C4-2B (cell line): ENCODE results near the gene SLC38A6.

Source experiments
- ZFX ChIP-seq: fragments of 450-650 bp; IDR thresholded peaks from 2 replicates; pipeline ENCODE4 v1.6.1; 2017
- TF ChIP-seq, protein P1 (sequence below): fragments of 450-650 bp; conservative IDR thresholded peaks from 2 replicates; pipeline ENCODE4 v1.5.1; 2017; ENCODE audit warnings: mild to moderate bottlenecking

DNA sequence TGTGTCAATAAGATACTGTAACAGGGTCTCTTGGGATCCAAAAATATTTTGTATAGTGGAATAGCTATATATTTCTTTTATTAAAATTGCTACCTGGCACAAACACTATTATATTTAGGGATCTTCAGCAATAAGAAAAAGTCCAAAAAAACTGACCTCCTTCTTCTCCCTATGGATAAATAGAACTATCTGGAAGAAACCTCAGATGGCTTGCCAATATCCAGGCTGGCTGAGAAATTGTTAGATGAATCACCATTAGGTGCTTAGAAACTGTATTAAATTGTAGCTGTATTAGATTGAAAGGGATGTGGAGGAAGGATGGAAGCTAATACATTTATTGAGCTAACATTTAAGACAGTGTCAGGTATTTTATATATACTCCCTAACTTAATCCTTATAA, 66.0 kb downstream of the SLC38A6 start:
- TF ChIP-seq, protein P1, sequence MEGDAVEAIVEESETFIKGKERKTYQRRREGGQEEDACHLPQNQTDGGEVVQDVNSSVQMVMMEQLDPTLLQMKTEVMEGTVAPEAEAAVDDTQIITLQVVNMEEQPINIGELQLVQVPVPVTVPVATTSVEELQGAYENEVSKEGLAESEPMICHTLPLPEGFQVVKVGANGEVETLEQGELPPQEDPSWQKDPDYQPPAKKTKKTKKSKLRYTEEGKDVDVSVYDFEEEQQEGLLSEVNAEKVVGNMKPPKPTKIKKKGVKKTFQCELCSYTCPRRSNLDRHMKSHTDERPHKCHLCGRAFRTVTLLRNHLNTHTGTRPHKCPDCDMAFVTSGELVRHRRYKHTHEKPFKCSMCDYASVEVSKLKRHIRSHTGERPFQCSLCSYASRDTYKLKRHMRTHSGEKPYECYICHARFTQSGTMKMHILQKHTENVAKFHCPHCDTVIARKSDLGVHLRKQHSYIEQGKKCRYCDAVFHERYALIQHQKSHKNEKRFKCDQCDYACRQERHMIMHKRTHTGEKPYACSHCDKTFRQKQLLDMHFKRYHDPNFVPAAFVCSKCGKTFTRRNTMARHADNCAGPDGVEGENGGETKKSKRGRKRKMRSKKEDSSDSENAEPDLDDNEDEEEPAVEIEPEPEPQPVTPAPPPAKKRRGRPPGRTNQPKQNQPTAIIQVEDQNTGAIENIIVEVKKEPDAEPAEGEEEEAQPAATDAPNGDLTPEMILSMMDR = no peak
- no peak for TF ChIP-seq ZFX
